Naive B cell (primary cell): ENCODE results near the gene CREG2. TPM values are rescaled to one million over a fixed set of nuclear protein-coding genes. Genes with fewer than 3 reads are reported as not detected.

Experiments used
- ATAC-seq, 2 donors: fragments of 150-1000 bp; cut with Tn5 transposase; 2 replicates each; pipeline ENCODE4 v1.10.0; 2021; ENCODE audit warnings: low read depth in 2 of 2, mild to moderate bottlenecking in 2 of 2, moderate library complexity in 2 of 2
- DNase-seq: peaks from one replicate; pipeline ENCODE4 v3.0.0; 2022
- H3K27ac Mint-ChIP-seq, 6 donors: one replicate each; pipeline ENCODE4 v1.8.0; 2020 to 2022; ENCODE audit warnings: mild to moderate bottlenecking in 6 of 6, mixed read lengths in 6 of 6, moderate library complexity in 5 of 6, inconsistent platforms in 2 of 6
- H3K27me3 Mint-ChIP-seq, 3 donors: one replicate each; pipeline ENCODE4 v1.8.0; 2021 to 2022; ENCODE audit warnings: mixed read lengths in 3 of 3, mild to moderate bottlenecking in 1 of 3
- H3K36me3 Mint-ChIP-seq, 2 donors: one replicate each; pipeline ENCODE4 v1.8.0; 2020 to 2022; ENCODE audit warnings: mixed read lengths in 2 of 2, inconsistent platforms in 1 of 2, mild to moderate bottlenecking in 1 of 2
- H3K4me1 Mint-ChIP-seq, 3 donors: one replicate each; pipeline ENCODE4 v1.8.0; 2020 to 2022; ENCODE audit warnings: mixed read lengths in 3 of 3, inconsistent platforms in 1 of 3, mild to moderate bottlenecking in 1 of 3, moderate library complexity in 1 of 3
- H3K4me3 Mint-ChIP-seq, 8 donors: one replicate each; pipeline ENCODE4 v1.8.0; 2020 to 2022; ENCODE audit warnings: mild to moderate bottlenecking in 8 of 8, mixed read lengths in 8 of 8, moderate library complexity in 8 of 8, inconsistent platforms in 2 of 8
- H3K9me3 Mint-ChIP-seq, 7 donors: one replicate each; pipeline ENCODE4 v1.8.0; 2020 to 2022; ENCODE audit warnings: mixed read lengths in 7 of 7, mild to moderate bottlenecking in 5 of 7, inconsistent platforms in 2 of 7, moderate library complexity in 1 of 7
- polyA plus RNA-seq, 6 donors: library from polyadenylated mRNA; unstranded; fragments of 300-500 nt; fragmentation: Illumina TruSeq; gene quantifications; one replicate each; pipeline ENCODE4 v1.2.3, GENCODE V29; 2021; ENCODE audit warnings: low read depth in 6 of 6

Gene CREG2, protein sequence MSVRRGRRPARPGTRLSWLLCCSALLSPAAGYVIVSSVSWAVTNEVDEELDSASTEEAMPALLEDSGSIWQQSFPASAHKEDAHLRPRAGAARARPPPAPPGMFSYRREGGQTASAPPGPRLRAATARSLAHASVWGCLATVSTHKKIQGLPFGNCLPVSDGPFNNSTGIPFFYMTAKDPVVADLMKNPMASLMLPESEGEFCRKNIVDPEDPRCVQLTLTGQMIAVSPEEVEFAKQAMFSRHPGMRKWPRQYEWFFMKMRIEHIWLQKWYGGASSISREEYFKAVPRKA
- polyA plus RNA-seq, result not detected

DNA sequence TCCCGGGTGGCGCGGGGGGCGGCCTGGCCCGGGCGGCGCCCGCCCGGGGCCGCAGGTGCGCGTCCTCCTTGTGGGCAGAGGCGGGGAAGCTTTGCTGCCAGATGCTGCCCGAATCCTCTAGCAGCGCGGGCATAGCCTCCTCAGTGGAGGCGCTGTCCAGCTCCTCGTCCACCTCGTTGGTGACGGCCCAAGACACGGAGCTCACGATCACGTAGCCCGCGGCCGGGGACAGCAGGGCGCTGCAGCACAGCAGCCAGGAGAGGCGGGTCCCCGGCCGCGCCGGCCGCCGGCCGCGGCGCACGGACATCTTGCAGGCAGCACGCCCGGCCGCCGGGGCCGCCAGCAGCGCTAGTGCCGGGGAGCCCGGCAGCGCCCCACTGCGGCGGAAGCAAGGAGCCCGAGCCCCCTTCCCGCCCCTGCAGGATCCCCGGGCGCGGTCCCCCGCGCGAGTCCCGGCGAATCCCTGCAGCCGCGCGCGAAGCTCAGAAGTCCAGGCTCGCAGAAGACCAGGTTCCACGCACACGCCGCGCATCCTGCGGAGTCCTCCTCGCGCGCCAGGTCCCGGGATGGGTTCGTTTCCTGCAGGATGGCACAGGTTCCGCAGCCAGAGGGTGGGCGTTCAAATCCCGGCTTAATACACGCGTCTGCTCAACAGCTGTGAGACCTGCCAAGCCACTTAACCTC, at the start of gene CREG2:
TSS of gene CREG2 (minus strand) at position 353 of the 684 bp plus-strand sequence. CDS start at position 307, 46 bp downstream.
- peaks cover 0 to under 1% (median 0%) of the 10 kb centered on the region in 7 donors for H3K9me3 Mint-ChIP-seq
- H3K27me3 Mint-ChIP-seq, result peaks cover 63 to 81% (median 75%) of the 10 kb centered on the region in 3 donors
- peaks cover 4 to 16% (median 6%) of the 10 kb centered on the region in 3 donors for H3K4me1 Mint-ChIP-seq
- peak; percentile 89 to 94 for ATAC-seq
- peak; percentile 43 for DNase-seq
- peak within 1 kb of the TSS; percentile 60 to 86 (median 76) for H3K4me3 Mint-ChIP-seq
- H3K36me3 Mint-ChIP-seq, result peaks cover 0 to 6% of the 10 kb centered on the region in 2 donors
- no peak within 1 kb of the TSS for H3K27ac Mint-ChIP-seq

DNA sequence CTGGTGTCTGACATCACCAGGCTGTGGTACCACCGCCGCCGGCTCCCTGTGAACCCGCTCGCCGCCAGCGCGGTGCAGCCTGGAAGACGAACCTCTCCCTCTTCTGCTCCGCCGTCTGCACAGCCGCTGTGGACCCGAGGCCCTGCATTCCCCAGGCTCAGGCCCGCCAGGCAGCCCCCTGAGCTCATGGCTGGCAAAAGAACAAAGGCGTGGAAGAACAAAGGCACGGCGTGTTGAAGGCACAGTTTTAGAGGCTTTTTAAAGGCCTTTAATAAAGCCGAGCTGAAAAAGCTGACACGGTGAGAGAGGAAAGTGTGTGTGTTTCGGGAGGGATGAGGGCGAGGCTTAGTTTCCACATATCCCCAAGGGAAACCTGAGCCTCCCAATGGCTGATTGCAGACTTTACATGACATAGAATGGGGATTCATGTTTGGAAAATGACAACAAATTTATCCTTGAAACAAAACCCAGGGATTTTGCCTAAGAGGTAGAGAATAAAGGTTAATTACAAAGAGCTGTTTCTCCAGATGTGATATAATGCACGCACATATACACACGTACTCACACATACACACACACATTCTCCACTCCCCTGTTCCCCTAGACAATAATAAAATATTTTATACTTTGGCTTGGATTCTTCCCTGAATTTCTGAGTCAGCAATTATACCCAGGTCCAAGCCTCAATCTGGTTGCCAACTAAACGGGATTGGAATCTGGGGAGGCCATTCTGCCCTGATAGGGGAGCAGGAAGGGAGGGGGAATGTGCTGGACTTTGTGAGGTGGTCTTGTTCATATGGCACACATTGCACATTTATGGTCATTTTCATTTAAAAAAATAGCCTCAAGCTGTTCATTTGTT, 47.9 kb upstream of the CREG2 start:
- Mint-ChIP-seq H3K9me3 (no peaks in the 10 kb centered on the region), H3K27me3 (no peaks in the 10 kb centered on the region), H3K4me3 (no peak overlapping the region), H3K27ac (no peak overlapping the region), H3K4me1 (no peaks in the 10 kb centered on the region), H3K36me3 (no peaks in the 10 kb centered on the region)
- ATAC-seq (no peak), DNase-seq (no peak)

DNA sequence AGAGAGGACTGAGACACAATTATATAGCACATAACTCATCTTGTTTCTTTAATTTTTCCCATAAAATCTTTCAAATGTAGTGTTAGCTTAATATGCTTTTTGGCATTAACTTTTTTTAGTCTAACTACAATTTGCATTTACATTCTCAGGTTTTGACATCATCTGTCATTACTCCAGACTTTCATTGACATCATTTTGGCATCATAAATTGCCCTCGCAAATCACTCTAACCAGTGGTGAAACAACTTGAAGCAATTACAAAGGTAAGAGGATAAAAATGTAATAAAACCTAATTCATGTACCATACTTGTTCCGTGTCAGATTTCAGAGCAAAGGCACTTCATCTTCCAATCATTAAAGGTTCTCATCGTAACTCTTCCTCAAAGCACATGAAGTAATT, 46.2 kb upstream of the CREG2 start:
- no peak for DNase-seq
- H3K4me1 Mint-ChIP-seq, result no peaks in the 10 kb centered on the region

DNA sequence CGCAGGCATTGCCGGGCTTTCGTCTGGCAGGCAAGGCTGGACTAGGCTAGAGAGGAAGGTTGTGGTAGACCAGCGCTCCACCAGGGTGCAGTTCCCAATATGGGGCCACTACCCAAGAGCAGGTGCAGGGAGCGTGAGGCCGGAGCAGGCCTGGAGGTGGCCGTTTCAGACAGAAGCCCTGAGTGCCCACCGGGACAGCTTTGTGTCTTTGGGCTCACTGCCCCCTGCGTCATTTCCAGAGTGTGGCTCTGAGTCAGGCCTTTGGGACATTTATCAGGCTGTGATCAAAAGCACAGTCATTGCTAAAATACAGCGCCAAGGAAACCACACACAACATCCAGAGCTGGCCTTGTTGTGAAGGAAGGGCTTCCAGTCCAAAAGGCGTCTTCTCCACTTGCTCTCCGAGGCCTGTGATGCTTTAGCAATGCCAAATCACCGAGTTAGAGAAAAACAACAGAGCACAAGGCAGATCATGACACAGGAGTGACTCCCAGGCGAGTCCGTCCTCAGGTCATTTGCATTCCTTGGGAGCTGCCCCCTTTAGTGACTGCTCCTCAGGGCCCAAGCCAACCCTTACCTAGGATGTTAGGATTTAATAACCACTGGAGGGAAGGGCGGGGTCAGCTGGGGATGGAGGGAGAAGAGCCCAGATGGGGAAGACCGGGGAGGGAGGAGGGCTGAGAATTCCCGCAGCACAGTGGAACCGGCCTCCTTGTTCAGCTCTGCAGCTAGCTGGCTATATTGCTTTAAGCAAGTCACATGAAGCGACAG, 45.3 kb upstream of the CREG2 start:
- no peak overlapping the region for H3K27ac Mint-ChIP-seq
- no peaks in the 10 kb centered on the region for H3K36me3 Mint-ChIP-seq
- H3K4me3 Mint-ChIP-seq, result no peak overlapping the region
- H3K4me1 Mint-ChIP-seq, result no peaks in the 10 kb centered on the region
- ATAC-seq (no peak), DNase-seq (no peak)
- no peaks in the 10 kb centered on the region for H3K27me3 Mint-ChIP-seq
- H3K9me3 Mint-ChIP-seq, result no peaks in the 10 kb centered on the region

More for the DNA sequence above, 46.2 kb upstream of the CREG2 start:
- no peaks in the 10 kb centered on the region for H3K36me3 Mint-ChIP-seq
- no peak overlapping the region for H3K4me3 Mint-ChIP-seq
- ATAC-seq, result no peak
- no peaks in the 10 kb centered on the region for H3K27me3 Mint-ChIP-seq
- H3K27ac Mint-ChIP-seq, result no peak overlapping the region
- no peaks in the 10 kb centered on the region for H3K9me3 Mint-ChIP-seq

DNA sequence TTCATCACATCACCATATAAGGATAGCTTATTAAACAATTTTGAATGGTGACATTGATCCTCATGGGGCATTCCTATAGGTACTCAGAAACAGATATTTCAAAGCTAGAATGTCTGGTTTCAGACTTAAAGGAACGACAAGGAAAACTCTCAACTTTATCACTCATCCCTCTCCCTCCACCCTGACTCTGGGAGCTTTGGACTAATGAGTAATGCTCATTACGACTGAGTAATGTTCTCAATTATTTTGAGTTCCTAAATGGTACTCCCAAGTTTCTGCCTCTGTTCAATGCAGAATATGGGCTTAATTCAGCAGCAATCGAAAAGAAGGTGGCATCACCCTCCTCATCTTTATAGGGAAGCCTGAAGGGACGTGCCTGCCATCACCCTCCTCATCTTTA, 44.2 kb upstream of the CREG2 start:
- Mint-ChIP-seq H3K27me3 (no peaks in the 10 kb centered on the region), H3K36me3 (no peaks in the 10 kb centered on the region), H3K4me1 (no peaks in the 10 kb centered on the region), H3K27ac (no peak overlapping the region), H3K4me3 (no peak overlapping the region), H3K9me3 (no peaks in the 10 kb centered on the region)
- ATAC-seq (no peak), DNase-seq (no peak)

DNA sequence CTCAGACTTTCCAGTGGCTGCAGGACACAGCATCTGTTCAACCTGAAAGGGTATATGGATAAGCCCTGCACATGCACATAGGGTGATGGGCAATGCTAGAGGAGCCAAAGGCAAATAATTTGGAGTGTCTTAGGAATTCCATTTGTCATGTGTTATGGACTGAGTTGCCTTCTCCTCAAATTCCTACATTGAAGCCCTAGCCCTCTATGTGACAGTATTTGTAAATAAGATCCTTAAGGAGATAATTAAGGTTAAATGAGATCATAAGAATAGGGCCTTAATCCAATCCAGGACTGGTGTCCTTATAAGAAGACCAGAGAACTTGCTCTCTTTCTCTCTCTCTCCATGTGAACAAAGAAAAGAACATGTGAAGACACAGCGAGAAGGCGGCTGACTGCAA, 42.9 kb upstream of the CREG2 start:
- no peaks in the 10 kb centered on the region for H3K36me3 Mint-ChIP-seq

DNA sequence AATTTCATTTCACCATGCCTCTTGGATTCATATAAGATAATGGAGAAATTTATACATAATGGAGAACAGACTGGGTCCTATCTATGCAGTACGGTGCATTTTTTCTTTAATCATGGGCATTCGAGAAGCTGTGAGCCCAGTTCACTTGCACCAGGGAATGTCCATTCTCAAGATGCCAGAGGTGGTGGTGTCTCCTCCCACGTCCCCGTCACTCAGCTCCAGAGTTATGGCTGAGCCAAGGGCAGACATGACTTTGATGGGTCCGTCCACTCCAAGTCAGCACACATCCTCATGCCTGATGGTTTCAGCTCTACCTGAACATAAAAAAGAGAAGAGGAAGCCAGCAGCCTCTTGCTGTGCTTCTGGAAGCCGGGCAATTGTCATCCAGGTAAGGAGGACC, 42.1 kb upstream of the CREG2 start:
- no peak overlapping the region for H3K27ac Mint-ChIP-seq
- H3K4me1 Mint-ChIP-seq, result no peaks in the 10 kb centered on the region
- DNase-seq (no peak), ATAC-seq (no peak)
- no peaks in the 10 kb centered on the region for H3K36me3 Mint-ChIP-seq
- H3K27me3 Mint-ChIP-seq, result no peaks in the 10 kb centered on the region
- H3K9me3 Mint-ChIP-seq, result no peaks in the 10 kb centered on the region
- no peak overlapping the region for H3K4me3 Mint-ChIP-seq

More for the DNA sequence above, 42.9 kb upstream of the CREG2 start:
- ATAC-seq (no peak), DNase-seq (no peak)
- Mint-ChIP-seq H3K4me3 (no peak overlapping the region), H3K4me1 (no peaks in the 10 kb centered on the region), H3K9me3 (no peaks in the 10 kb centered on the region), H3K27me3 (no peaks in the 10 kb centered on the region), H3K27ac (no peak overlapping the region)

DNA sequence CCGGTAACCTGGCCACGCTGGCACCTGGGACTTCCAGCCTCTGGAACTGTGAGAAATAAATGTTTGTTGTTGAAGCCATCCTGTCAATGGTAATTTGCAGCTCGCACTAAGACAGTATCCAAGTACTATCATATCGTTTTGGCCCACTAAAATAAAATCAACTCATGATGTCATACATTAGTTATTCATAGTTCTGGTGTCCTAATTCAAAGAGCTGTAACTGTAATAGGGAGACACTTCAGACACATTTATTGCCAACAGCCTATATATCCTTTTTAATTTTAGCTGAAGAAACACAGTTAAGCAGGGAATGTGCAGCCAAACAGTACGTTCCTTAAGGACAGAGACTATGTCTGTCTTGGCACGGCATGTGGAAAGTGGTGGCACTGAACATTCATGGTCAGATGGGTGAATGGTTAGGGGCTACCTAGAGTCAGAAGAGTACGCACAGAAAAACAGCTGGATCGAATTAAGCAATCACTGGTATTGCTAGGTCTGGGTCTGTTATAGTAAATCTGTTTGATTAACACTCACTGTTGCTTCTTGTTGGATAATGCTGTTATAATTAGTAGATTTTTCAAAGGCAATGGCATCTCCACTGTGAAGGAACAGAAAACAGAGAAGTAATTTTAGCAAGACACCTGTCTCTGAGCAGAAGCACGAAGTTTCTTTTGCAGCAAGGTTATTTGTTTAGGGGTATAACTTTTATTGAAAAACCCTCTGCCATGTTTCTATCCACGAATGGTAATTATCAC, 41.3 kb upstream of the CREG2 start:
- no peak for ATAC-seq
- DNase-seq, result no peak
- H3K4me1 Mint-ChIP-seq, result no peaks in the 10 kb centered on the region
- no peaks in the 10 kb centered on the region for H3K27me3 Mint-ChIP-seq
- no peaks in the 10 kb centered on the region for H3K9me3 Mint-ChIP-seq
- no peak overlapping the region for H3K27ac Mint-ChIP-seq
- no peak overlapping the region for H3K4me3 Mint-ChIP-seq
- H3K36me3 Mint-ChIP-seq, result no peaks in the 10 kb centered on the region

DNA sequence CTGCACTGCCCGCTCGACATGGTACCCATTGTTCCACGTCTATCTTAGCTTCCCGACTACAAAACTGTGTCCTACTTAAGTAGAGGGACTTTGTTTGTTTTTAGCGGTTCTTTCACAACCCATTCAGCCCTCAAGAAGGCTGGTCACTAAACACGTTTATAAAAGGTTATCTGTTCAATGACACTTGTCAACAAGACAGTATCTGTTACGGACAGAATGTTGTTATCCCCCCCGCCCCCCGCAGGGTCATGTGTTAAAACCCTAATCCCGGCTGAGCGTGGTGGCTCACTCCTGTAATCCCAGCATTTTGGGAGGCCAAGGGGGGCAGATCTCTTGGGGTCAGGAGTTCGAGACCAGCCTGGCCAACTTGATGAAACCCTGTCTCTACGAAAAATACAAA, 40.4 kb upstream of the CREG2 start:
- no peaks in the 10 kb centered on the region for H3K36me3 Mint-ChIP-seq
- H3K27me3 Mint-ChIP-seq, result no peaks in the 10 kb centered on the region
- ATAC-seq (no peak), DNase-seq (no peak)
- no peak overlapping the region for H3K4me3 Mint-ChIP-seq
- H3K4me1 Mint-ChIP-seq, result no peaks in the 10 kb centered on the region
- peak overlapping the region in 1 of 6 donors; percentile 91 for H3K27ac Mint-ChIP-seq
- no peaks in the 10 kb centered on the region for H3K9me3 Mint-ChIP-seq

DNA sequence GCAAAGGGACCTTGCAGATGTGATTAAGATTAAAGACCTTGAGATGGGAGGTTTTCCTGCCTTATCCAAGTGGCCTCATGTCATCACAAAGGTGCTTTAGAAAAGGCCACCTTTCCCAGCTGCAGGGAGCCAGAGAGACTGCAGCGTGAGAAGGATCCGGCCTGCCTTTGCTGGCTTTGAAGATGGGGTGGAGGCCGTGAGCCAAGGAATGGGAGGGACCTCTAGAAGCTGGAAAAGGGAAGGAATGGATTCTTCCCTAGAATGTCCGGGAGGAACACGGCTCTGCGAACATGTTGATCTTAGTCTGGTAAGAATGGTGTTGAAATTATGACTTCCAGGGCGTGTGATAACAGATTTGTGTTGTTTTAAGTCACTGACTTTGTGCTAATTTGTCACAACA, 39.9 kb upstream of the CREG2 start:
- H3K9me3 Mint-ChIP-seq, result no peaks in the 10 kb centered on the region
- H3K36me3 Mint-ChIP-seq, result no peaks in the 10 kb centered on the region
- peak overlapping the region in 1 of 8 donors; percentile 10 for H3K4me3 Mint-ChIP-seq

DNA sequence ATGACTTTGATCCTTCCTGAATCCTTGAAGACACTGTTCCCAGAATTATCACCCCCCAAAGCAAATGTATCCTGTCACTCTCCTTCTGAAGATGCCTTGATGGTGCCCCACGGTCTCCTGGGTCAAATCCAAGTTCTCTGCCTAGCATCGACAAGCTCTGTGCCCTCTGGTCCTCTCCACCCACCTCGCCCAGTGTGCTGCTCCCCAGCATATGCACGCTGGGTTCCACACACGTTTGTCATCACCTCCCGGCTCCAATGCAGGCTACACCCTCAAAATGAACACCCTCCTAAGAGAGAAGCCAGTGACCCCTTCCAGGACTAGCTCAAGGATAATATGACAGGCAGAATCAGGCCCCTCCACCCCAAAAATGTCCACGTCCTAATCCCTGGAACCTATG, 39.5 kb upstream of the CREG2 start:
- ATAC-seq (no peak), DNase-seq (no peak)
- Mint-ChIP-seq H3K27me3 (no peaks in the 10 kb centered on the region), H3K27ac (no peak overlapping the region), H3K36me3 (no peaks in the 10 kb centered on the region), H3K4me1 (no peaks in the 10 kb centered on the region), H3K4me3 (no peak overlapping the region), H3K9me3 (no peaks in the 10 kb centered on the region)

More for the DNA sequence above, 39.9 kb upstream of the CREG2 start:
- H3K27ac Mint-ChIP-seq, result no peak overlapping the region
- H3K27me3 Mint-ChIP-seq, result no peaks in the 10 kb centered on the region
- DNase-seq (no peak), ATAC-seq (no peak)
- no peaks in the 10 kb centered on the region for H3K4me1 Mint-ChIP-seq

DNA sequence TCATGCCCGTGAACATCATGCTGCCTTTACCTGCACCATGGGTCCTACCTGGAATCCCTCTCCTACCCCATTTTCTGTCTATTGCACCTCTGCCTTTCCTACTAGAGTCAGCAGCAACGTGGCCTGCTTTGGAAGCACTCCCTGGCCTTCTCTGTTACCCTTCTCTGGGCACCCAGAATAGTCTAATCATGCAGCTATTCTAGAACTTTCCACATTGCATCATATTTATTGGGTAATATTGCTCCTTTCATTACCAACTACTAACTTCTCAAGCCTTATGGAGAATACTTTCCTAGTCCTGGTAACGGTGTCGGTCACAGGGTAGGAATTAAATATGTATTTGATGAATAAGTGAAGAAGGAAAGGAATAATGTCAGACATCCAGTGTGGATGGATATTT, 33.3 kb upstream of the CREG2 start:
- Mint-ChIP-seq H3K36me3 (peaks cover 0 to under 1% of the 10 kb centered on the region in 2 donors), H3K9me3 (peaks cover 0 to 2% (median 0%) of the 10 kb centered on the region in 7 donors), H3K4me3 (no peak overlapping the region), H3K4me1 (peaks cover 0 to 5% (median 0%) of the 10 kb centered on the region in 3 donors), H3K27me3 (peaks cover 0 to 12% (median 11%) of the 10 kb centered on the region in 3 donors), H3K27ac (peak overlapping the region in 2 of 6 donors; percentile 53)
- ATAC-seq (no peak), DNase-seq (no peak)
